Heart left ventricle (tissue), 16 donors: ENCODE results near the gene GCDH. TPM values are rescaled to one million over a fixed set of nuclear protein-coding genes. Genes with fewer than 3 reads are reported as not detected.
"Not testable (repeated sequence)": the region's sequence is repeated elsewhere in the genome, so short reads cannot be mapped to it uniquely, and the experiment has no call there.

Source experiments
- ATAC-seq, 4 donors: fragments of 200-7000 bp; cut with Tn5 transposase; one replicate each; pipeline ENCODE4 v1.9.1; 2020 to 2022; ENCODE audit warnings: moderate library complexity in 4 of 4, mild to moderate bottlenecking in 3 of 4, moderate number of reproducible peaks in 1 of 4
- DNase-seq, 5 donors: peaks; one replicate each; pipeline ENCODE4 v3.0.0-alpha.2; 2020
- H3K27ac ChIP-seq, 12 donors: fragments of 200-600 bp; sonication (generic) in 4 of 12; one replicate each; pipeline versions ENCODE4 v1.5.0 to v1.8.0; 2016 to 2022; ENCODE audit warnings: mild to moderate bottlenecking in 2 of 12
- H3K27me3 ChIP-seq, 9 donors: fragments of 200-600 bp; sonication (generic) in 2 of 9; one replicate each; pipeline versions ENCODE4 v1.5.1 to v1.8.0; 2016 to 2022; ENCODE audit warnings: mild to moderate bottlenecking in 3 of 9
- H3K36me3 ChIP-seq, 9 donors: fragments of 200-600 bp; sonication (generic) in 2 of 9; one replicate each; pipeline versions ENCODE4 v1.5.0 to v1.8.0; 2018 to 2022; ENCODE audit warnings: mild to moderate bottlenecking in 2 of 9
- H3K4me1 ChIP-seq, 12 donors: fragments of 200-600 bp; sonication (generic) in 4 of 12; one replicate each; pipeline versions ENCODE4 v1.5.0 to v1.8.0; 2016 to 2022; ENCODE audit warnings: mild to moderate bottlenecking in 3 of 12
- H3K4me3 ChIP-seq, 12 donors: fragments of 200-600 bp; sonication (generic) in 4 of 12; one replicate each; pipeline versions ENCODE4 v1.5.0 to v1.8.0; 2017 to 2022; ENCODE audit warnings: mild to moderate bottlenecking in 9 of 12, moderate library complexity in 4 of 12
- H3K9me3 ChIP-seq, 12 donors: fragments of 200-600 bp; sonication (generic) in 4 of 12; one replicate each; pipeline versions ENCODE4 v1.5.0 to v1.8.0; 2016 to 2022; ENCODE audit warnings: mild to moderate bottlenecking in 1 of 12
- POLR2A ChIP-seq, 2 donors: fragments of 450-650 bp; IDR thresholded peaks; one replicate each; pipeline ENCODE4 v1.6.1; 2017; ENCODE audit warnings: antibody characterized with exemption in 2 of 2, mild to moderate bottlenecking in 2 of 2, moderate library complexity in 2 of 2
- WGBS, 4 donors: extraction: QIAGEN DNeasy Blood & Tissue Kit in 2 of 4; methylation state at CpG; one replicate each; pipeline versions ENCODE4 v1.1.5 to v1.1.7; 2013 to 2018; 5-methylcytosine and 5-hydroxymethylcytosine counted together
- intact Hi-C, 10 donors: fragments of 100-400 bp; cut with DNase I; formaldehyde crosslinking; loops; one replicate each; pipeline versions ENCODE4 v1.11.1 to v1.14.2; 2022
- polyA plus RNA-seq, 2 donors: library from polyadenylated mRNA; stranded (reverse); fragments of 200-250 nt; gene quantifications; one replicate each; pipeline ENCODE4 v1.2.3, GENCODE V29; 2013
- total RNA-seq, 9 donors: library from RNA; depleted of rRNA in 2 of 9; stranded (reverse); fragments of >200 nt in 2 of 9; fragmentation: NEBNext Ultra II Directional in 3 of 9; extraction: Animal tissue kit (Norgen Biotek cat#: 25700) in 3 of 9; gene quantifications; one replicate each; pipeline versions ENCODE4 v1.1.0 to v1.2.4, GENCODE V29; 2016 to 2023
- TF ChIP-seq, protein P1 (sequence below), 12 donors: fragments of 200-600 bp; sonication (generic) in 4 of 12; IDR thresholded peaks; one replicate each; pipeline versions ENCODE4 v1.5.0 to v1.8.0; 2018 to 2022; ENCODE audit warnings: antibody characterized with exemption in 12 of 12, mild to moderate bottlenecking in 5 of 12
- donor health status: ischemic (EF 13 %, LVEDD 7.1; RV severe dilation, severe dysfunction).
- donor health status: healthy with polysubstance abuse.
- donor health status: DM: no; HTN: yes; CAD: no.
- donor health status: DM: no; HTN: no; CAD: no.
- donor health status: ischemic (EF 25% LVEDD 6.9; RV normal size, moderate dysfunction).
- donor health status: ischemic (EF 25% LVEDD 5.7; RV mildly dilated, moderate dysfunction).
- donor health status: healthy.
- donor health status: DM: yes; HTN: yes; CAD: no.
- donor health status: ischemic (EF 35%, LVEDD 5.7; RV mildly dilated, moderate dysfunction).
- donor health status: nonischemic (EF 11% LVEDD 7.7; RV severe dilation, severe dysfunction).
- donor health status: DM: yes; HTN: yes; CAD: no.
- donor health status: PGD.
- donor health status: ischemic (EF 29% LVEDD 5.4; RV normal size, mild dysfunction).
- donor health status: nonischemic (EF 23%, LVEDD 6.1; RV moderate dilation, normal function).

The GCDH gene
- total and polyA plus RNA-seq, 11 donors: 28.7 to 107 (median 46.7) TPM

DNA sequence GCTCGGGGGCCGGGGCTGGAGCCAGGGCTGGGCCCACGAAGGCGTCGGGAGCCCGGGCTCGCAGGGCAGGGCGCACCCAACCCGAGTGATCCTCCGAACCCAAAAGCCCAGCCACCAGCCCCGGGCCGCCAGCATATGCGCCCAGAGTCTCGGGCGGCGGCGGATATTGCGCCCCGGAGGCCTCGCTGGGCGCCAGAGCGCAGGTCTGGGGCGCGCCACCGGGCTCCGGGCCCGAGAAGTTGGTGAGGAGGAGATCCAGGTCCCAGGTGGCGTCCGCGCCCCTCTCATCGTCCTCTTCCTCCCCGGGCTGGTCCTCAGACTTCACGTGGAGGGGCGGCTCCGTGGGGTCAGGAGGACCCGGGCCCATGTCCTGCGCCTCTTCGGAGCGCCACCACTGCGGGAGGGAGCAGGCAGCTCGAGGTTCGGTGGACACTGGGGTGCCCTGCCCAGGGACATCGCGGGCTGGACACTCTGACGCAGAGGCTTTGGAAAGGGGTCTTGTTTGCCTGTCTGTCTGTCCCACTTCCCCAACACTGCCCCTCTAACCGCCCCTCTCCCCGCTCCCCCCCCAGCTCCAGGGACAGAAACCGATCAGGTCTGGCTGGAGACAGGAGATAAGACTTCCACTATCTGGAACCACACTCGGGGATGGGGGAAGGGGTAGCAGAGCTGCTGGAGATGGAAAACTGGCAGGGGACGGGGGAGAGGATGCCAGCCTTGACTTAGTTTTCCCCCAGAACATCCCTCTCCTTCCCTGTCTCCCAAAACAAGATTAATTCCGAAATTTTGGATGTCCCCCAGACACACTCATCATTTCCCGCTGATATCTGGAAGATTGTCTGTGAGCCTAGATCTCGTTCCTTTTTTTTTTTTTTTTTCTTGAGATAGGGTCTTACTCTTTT lies 5.0 kb upstream of the GCDH start:
- intact Hi-C loops: loop anchor here in 8 of 10 donors (2.0 to 10.0 kb wide), 6 partner anchors 25 to 209 kb away; partner anchors contain the start of genes DAND5 (in 4 of the 8), CALR (in 1 of the 8) and FARSA (in 1 of the 8)
- peaks cover 11 to 43% (median 23%) of the 10 kb centered on the region in 9 donors for H3K27me3 ChIP-seq
- WGBS, 4 donors: 4 to 11% (median 5%) methylated on average over 20 to 53 of the region's 53 CpGs
- peak overlapping the region in 1 of 12 donors; percentile 21 for H3K27ac ChIP-seq
- DNase-seq (no peak), ATAC-seq (no peak)
- peak overlapping the region; percentile 1 to 61 (median 38) for H3K4me3 ChIP-seq
- TF ChIP-seq, protein P1, sequence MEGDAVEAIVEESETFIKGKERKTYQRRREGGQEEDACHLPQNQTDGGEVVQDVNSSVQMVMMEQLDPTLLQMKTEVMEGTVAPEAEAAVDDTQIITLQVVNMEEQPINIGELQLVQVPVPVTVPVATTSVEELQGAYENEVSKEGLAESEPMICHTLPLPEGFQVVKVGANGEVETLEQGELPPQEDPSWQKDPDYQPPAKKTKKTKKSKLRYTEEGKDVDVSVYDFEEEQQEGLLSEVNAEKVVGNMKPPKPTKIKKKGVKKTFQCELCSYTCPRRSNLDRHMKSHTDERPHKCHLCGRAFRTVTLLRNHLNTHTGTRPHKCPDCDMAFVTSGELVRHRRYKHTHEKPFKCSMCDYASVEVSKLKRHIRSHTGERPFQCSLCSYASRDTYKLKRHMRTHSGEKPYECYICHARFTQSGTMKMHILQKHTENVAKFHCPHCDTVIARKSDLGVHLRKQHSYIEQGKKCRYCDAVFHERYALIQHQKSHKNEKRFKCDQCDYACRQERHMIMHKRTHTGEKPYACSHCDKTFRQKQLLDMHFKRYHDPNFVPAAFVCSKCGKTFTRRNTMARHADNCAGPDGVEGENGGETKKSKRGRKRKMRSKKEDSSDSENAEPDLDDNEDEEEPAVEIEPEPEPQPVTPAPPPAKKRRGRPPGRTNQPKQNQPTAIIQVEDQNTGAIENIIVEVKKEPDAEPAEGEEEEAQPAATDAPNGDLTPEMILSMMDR (IDR thresholded peaks at IDR 0.05): peak in 1 of 12 donors; percentile 3
- TF ChIP-seq POLR2A (IDR thresholded peaks at IDR 0.05): no peak
- H3K4me1 ChIP-seq: peaks cover 0 to 48% (median 16%) of the 10 kb centered on the region in 12 donors
- H3K9me3 ChIP-seq: peaks cover 0 to 9% (median 0%) of the 10 kb centered on the region in 12 donors
- no peaks in the 10 kb centered on the region for H3K36me3 ChIP-seq

DNA sequence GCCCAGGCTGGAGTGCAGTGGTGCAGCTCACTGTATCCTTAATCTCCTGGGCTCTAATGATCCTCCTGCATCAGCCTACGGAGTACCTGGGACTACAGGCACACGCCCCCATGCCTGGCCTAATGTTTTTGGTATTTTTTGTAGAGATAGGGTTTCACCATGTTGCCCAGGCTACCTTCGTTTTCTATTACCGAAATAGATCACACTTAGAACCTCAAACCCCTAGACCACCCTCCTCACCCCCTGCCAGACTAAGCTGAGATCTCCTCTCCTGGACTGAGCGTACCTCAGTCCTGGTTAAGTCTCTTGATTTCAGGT lies 4.3 kb upstream of the GCDH start:
- H3K27ac ChIP-seq: no peak overlapping the region
- H3K36me3 ChIP-seq: no peaks in the 10 kb centered on the region
- H3K4me3 ChIP-seq: no peak overlapping the region
- 66 to 78% (median 70%) methylated on average over 5 of the region's 5 CpGs for WGBS, 4 donors
- no peak for DNase-seq
- no peak for ATAC-seq
- TF ChIP-seq, protein P1 (IDR thresholded peaks at IDR 0.05): no peak
- TF ChIP-seq POLR2A (IDR thresholded peaks at IDR 0.05): no peak
- peaks cover 0 to 9% (median 0%) of the 10 kb centered on the region in 12 donors for H3K9me3 ChIP-seq
- intact Hi-C loops: loop anchor here in 8 of 10 donors (2.0 to 10.0 kb wide), 6 partner anchors 24 to 208 kb away; partner anchors contain the start of genes DAND5 (in 4 of the 8), CALR (in 1 of the 8) and FARSA (in 1 of the 8)
- H3K4me1 ChIP-seq: peaks cover 0 to 50% (median 18%) of the 10 kb centered on the region in 12 donors
- peaks cover 11 to 43% (median 23%) of the 10 kb centered on the region in 9 donors for H3K27me3 ChIP-seq

DNA sequence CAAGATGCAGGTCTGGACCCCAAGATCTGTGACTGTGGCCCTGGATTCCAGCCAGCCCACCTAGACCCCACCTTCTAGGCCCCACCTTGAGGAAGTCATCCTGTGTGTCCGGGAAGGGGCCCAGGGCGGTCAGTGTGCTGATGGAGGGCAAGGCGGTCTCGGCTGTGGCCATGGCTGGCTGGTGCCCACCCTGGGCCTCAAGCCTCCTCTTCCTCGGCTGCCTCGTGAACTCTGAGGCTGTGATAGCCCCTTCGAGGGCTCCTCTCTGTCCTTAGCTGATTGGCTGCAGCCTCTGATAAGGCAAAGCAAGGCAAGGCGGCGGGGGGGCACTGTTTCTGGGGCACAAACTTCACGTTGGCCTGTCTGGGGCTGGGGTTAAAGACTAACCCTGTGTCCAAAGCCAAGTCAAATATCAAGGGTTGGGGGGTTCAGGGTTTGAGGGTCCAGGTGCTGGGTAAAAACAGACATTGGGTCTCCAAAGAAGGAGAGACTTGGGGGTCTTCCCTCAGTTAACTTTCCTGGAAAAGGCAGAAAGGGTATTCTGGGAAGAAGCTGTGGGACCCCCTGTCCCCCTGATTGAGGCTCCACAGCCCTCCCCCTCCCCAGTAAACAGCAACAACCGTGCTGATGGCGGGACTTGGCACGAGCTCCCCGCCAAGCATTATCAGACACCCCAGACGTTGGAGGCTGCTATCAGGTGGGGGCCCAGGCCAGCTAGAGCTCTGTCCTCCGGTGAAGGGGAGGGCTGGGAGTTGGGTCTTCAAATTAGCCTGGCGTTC lies 3.8 kb upstream of the GCDH start, which contains the start of gene KLF1:
KLF1 (minus strand) TSS at position 233 of the 779 bp plus-strand sequence; CDS start at position 172, 61 bp downstream.
- Histone ChIP-seq H3K4me3 (peak within 1 kb of the TSS in 4 of 12 donors; percentile 31 to 61 (median 48)), H3K27me3 (peaks cover 11 to 43% (median 23%) of the 10 kb centered on the region in 9 donors), H3K27ac (no peak within 1 kb of the TSS), H3K36me3 (no peaks in the 10 kb centered on the region), H3K4me1 (peaks cover 2 to 50% (median 21%) of the 10 kb centered on the region in 12 donors), H3K9me3 (peaks cover 0 to 9% (median 0%) of the 10 kb centered on the region in 12 donors)
- 52 to 67% (median 53%) methylated on average over 14 to 17 of the region's 17 CpGs for WGBS, 4 donors
- intact Hi-C loops: loop anchor here in 8 of 10 donors (2.0 to 10.0 kb wide), 6 partner anchors 24 to 208 kb away; partner anchors contain the start of genes DAND5 (in 4 of the 8), CALR (in 1 of the 8) and FARSA (in 1 of the 8)
- ATAC-seq (no peak), DNase-seq (no peak)
- no peak for TF ChIP-seq POLR2A (IDR thresholded peaks at IDR 0.05)

DNA sequence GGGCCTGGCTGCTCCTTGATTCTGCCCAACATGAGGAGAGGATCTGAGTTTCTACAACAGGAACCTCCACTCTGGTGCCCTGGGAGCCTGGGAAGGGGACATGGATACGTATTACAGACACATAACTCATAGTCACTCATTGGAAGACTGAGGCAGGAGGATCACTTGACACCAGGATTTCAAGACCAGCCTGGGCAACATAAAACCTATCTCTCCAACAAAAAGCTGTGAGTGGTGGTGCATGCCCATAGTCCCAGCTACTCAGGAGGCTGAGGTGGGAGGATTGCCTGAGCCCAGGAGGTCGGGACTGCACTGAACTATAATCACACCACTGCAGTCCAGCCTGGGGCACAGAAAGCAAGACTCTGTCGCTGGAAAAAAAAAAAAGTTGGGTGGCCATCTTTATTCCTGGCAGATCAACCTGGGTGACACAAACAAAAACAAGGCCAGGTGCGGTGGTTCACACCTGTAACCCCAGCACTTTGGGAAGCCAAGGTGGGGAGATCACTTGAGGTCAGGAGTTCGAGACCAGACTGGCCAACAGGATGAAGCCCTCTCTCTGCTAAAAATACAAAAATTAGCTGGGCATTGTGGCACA lies 2.9 kb upstream of the GCDH start:
- H3K36me3 ChIP-seq: peaks cover 0 to 1% (median 0%) of the 10 kb centered on the region in 9 donors
- H3K4me3 ChIP-seq: no peak overlapping the region
- intact Hi-C loops: loop anchor here in 6 of 10 donors (5.0 to 10.0 kb wide), 4 partner anchors 47 to 207 kb away; partner anchors contain the start of genes DAND5 (in 4 of the 6), CALR (in 1 of the 6) and FARSA (in 1 of the 6)
- 76 to 82% (median 77%) methylated on average over 5 of the region's 5 CpGs for WGBS, 4 donors
- ATAC-seq (no peak), DNase-seq (no peak)
- no peak for TF ChIP-seq POLR2A (IDR thresholded peaks at IDR 0.05)
- TF ChIP-seq, protein P1 (IDR thresholded peaks at IDR 0.05): no peak
- H3K27me3 ChIP-seq: peaks cover 11 to 40% (median 23%) of the 10 kb centered on the region in 9 donors
- peaks cover 0 to 9% (median 0%) of the 10 kb centered on the region in 12 donors for H3K9me3 ChIP-seq
- peaks cover 2 to 42% (median 24%) of the 10 kb centered on the region in 12 donors for H3K4me1 ChIP-seq
- no peak overlapping the region for H3K27ac ChIP-seq

DNA sequence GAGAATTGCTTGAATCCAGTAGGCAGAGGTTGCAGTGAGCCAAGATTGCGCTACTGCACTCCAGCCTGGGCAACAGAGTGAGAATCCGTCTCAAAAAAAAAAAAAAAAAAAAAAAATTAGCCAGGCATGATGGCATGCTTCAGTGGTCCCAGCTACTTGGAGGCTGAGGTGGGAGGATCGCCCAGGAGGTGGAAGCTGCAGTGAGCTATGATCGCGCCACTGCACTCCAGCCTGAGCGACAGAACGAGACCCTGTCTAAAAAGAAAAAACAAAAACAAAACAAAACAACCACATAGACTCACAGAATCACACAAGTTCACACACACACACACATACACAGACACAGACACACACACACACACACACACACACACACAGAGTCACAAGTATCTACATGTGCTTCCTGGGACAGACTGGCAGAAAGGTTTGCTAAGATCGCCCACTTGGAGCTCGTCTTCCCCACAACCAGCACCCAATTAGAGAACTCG lies 617 bp upstream of the GCDH start:
- DNase-seq, ATAC-seq, H3K9me3 ChIP-seq: not testable (repeated sequence)
- 33 to 37% (median 36%) methylated on average over 10 of the region's 10 CpGs for WGBS, 4 donors
- intact Hi-C loops: loop anchor here in 2 of 10 donors (2.0 to 10.0 kb wide), 2 partner anchors 48 to 64 kb away; partner anchors contain the start of genes CALR (in 1 of the 2) and GADD45GIP1 (in 1 of the 2)
- peaks cover 0 to 18% (median 9%) of the 10 kb centered on the region in 9 donors for H3K27me3 ChIP-seq
- peak overlapping the region in 8 of 12 donors; percentile 7 to 98 (median 94) for H3K4me3 ChIP-seq
- H3K36me3 ChIP-seq: peaks cover 0 to 23% (median 19%) of the 10 kb centered on the region in 9 donors
- peak overlapping the region in 3 of 12 donors; percentile 44 to 84 (median 83) for H3K27ac ChIP-seq
- H3K4me1 ChIP-seq: peaks cover under 1 to 29% (median 17%) of the 10 kb centered on the region in 12 donors
